ENCODE measurements around the gene ZNF865.

Gene ZNF865

DNA sequence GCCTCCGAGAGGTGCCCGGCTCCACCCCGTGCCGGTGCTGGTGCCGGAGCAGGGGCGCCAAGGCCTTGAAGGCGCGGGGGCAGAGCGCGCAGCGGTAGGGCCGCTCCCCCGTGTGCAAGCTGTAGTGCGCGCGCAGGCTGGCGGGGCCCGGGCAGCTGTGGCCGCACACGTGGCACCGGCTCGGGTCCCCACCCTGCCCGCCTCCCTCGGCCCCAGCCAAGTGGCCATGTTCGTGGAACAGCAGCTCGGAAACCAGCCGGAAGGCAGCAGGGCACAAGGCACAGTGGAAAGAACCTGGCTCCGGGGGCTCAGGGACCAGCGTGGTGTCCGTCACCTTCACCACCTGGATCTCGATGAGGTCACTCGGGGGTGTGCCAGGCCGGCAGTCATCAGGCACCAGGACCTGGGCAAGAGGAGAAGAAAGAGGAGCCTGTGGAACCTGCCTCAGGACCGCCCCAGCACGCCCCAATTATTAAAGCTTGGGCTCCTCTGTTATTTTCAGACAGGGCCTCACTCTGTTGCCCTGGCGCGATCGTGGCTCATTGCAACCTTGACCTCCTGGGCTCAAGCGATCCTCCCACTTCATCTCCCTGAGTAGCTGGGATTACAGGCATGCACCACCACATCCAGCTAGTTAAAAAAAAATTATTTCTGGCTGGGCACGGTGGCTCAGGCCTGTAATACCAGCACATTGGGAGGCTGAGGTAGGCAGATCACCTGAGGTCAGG, 17.0 kb downstream of the ZNF865 start:
- H2AFZ ChIP-seq (ENCODE audit: low read length), result no peak overlapping the region
- H3K4me1 ChIP-seq (ENCODE audit: low read length), result no peaks in the 10 kb centered on the region
- peaks cover 8% of the 10 kb centered on the region; the same call in 1 of the 2 replicates for H3K27me3 ChIP-seq (replicated peaks; ENCODE audit: insufficient read depth, low read length)
- H4K20me1 ChIP-seq (ENCODE audit: insufficient read depth, low read length), result no peaks in the 10 kb centered on the region
- no peak overlapping the region for H3K4me2 ChIP-seq (ENCODE audit: low read depth, low read length)
- H3K9ac ChIP-seq (ENCODE audit: low read length), result no peak overlapping the region
- no peaks in the 10 kb centered on the region for H3K9me2 ChIP-seq (replicated peaks; ENCODE audit: insufficient read depth, low read length)
- no peak overlapping the region for H3K27ac ChIP-seq (ENCODE audit: low read length)
- H3F3A ChIP-seq (ENCODE audit: insufficient read depth, low read length), result 0 out of 2 replicates have a peak, but pooled peaks cover 9% of the 10 kb centered on the region
- no peaks in the 10 kb centered on the region for H3K9me3 ChIP-seq (replicated peaks; ENCODE audit: insufficient read depth, low read length)
- TF ChIP-seq, protein P1, sequence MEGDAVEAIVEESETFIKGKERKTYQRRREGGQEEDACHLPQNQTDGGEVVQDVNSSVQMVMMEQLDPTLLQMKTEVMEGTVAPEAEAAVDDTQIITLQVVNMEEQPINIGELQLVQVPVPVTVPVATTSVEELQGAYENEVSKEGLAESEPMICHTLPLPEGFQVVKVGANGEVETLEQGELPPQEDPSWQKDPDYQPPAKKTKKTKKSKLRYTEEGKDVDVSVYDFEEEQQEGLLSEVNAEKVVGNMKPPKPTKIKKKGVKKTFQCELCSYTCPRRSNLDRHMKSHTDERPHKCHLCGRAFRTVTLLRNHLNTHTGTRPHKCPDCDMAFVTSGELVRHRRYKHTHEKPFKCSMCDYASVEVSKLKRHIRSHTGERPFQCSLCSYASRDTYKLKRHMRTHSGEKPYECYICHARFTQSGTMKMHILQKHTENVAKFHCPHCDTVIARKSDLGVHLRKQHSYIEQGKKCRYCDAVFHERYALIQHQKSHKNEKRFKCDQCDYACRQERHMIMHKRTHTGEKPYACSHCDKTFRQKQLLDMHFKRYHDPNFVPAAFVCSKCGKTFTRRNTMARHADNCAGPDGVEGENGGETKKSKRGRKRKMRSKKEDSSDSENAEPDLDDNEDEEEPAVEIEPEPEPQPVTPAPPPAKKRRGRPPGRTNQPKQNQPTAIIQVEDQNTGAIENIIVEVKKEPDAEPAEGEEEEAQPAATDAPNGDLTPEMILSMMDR (IDR thresholded peaks at IDR 0.05; ENCODE audit: low read length), result no peak
- no peak for TF ChIP-seq EZH2phosphoT487 (IDR thresholded peaks at IDR 0.05; ENCODE audit: low read length)
- TF ChIP-seq EZH2 (optimal IDR thresholded peaks at IDR 0.05; ENCODE audit: low read depth, low read length), result no peak
- H3K4me3 ChIP-seq (ENCODE audit: low read length), result no peak overlapping the region
- DNase-seq, result no peak
- H3K79me2 ChIP-seq (ENCODE audit: low read length), result no peaks in the 10 kb centered on the region; the same call in 1 of the 2 replicates
- no peaks in the 10 kb centered on the region for H3K36me3 ChIP-seq (replicated peaks; ENCODE audit: insufficient read depth, low read length)

DNA sequence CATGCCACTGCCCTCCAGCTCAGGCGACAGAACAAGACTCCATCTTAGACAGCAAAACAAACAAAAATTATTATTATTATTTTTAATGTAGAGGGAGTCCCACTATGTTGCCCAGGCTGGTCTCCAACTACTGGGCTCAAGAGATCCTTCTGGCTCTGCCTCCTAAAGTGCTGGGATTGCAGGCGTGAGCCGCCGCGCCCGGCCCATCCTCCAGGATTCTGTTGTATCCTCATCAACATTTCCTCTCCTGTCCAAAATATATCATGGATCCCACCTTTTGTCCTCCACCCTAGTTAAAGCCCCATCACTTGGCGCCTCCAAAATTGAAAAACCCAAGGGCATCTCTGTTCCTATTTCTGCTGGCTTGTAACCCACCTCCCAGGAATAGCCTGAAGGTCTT, 17.7 kb downstream of the ZNF865 start:
- no peak overlapping the region for H3K4me3 ChIP-seq (ENCODE audit: low read length)
- no peak overlapping the region for H3K27ac ChIP-seq (ENCODE audit: low read length)
- no peak overlapping the region for H2AFZ ChIP-seq (ENCODE audit: low read length)
- no peaks in the 10 kb centered on the region for H3K36me3 ChIP-seq (replicated peaks; ENCODE audit: insufficient read depth, low read length)
- H3K27me3 ChIP-seq (replicated peaks; ENCODE audit: insufficient read depth, low read length), result peaks cover 8% of the 10 kb centered on the region; the same call in 1 of the 2 replicates
- H4K20me1 ChIP-seq (ENCODE audit: insufficient read depth, low read length), result no peaks in the 10 kb centered on the region
- no peak for TF ChIP-seq EZH2 (optimal IDR thresholded peaks at IDR 0.05; ENCODE audit: low read depth, low read length)
- TF ChIP-seq, protein P1 (IDR thresholded peaks at IDR 0.05; ENCODE audit: low read length), result no peak
- no peak for TF ChIP-seq EZH2phosphoT487 (IDR thresholded peaks at IDR 0.05; ENCODE audit: low read length)
- no peaks in the 10 kb centered on the region for H3K9me2 ChIP-seq (replicated peaks; ENCODE audit: insufficient read depth, low read length)
- no peaks in the 10 kb centered on the region for H3K9me3 ChIP-seq (replicated peaks; ENCODE audit: insufficient read depth, low read length)
- no peak overlapping the region for H3K4me2 ChIP-seq (ENCODE audit: low read depth, low read length)
- no peak for DNase-seq
- no peaks in the 10 kb centered on the region; the same call in 1 of the 2 replicates for H3K79me2 ChIP-seq (ENCODE audit: low read length)
- no peak overlapping the region for H3K9ac ChIP-seq (ENCODE audit: low read length)
- 0 out of 2 replicates have a peak, but pooled peaks cover 9% of the 10 kb centered on the region for H3F3A ChIP-seq (ENCODE audit: insufficient read depth, low read length)
- H3K4me1 ChIP-seq (ENCODE audit: low read length), result no peaks in the 10 kb centered on the region

- Histone ChIP-seq H3K27me3 (replicated peaks; ENCODE audit: insufficient read depth, low read length) (peaks cover 10% of the 10 kb centered on the region; the same call in 1 of the 2 replicates), H3K9me3 (replicated peaks; ENCODE audit: insufficient read depth, low read length) (no peaks in the 10 kb centered on the region), H2AFZ (ENCODE audit: low read length) (no peak overlapping the region), H4K20me1 (ENCODE audit: insufficient read depth, low read length) (no peaks in the 10 kb centered on the region), H3K4me2 (ENCODE audit: low read depth, low read length) (no peak overlapping the region), H3K4me1 (ENCODE audit: low read length) (no peaks in the 10 kb centered on the region), H3K27ac (ENCODE audit: low read length) (no peak overlapping the region), H3K9me2 (replicated peaks; ENCODE audit: insufficient read depth, low read length) (no peaks in the 10 kb centered on the region), H3K9ac (ENCODE audit: low read length) (no peak overlapping the region), H3K79me2 (ENCODE audit: low read length) (no peaks in the 10 kb centered on the region; the same call in 1 of the 2 replicates), H3F3A (ENCODE audit: insufficient read depth, low read length) (0 out of 2 replicates have a peak, but pooled peaks cover 9% of the 10 kb centered on the region), H3K4me3 (ENCODE audit: low read length) (no peak overlapping the region; the same call in 1 of the 2 replicates), H3K36me3 (replicated peaks; ENCODE audit: insufficient read depth, low read length) (no peaks in the 10 kb centered on the region)
- DNase-seq, result no peak
- TF ChIP-seq, protein P1 (IDR thresholded peaks at IDR 0.05; ENCODE audit: low read length), result no peak
- TF ChIP-seq EZH2phosphoT487 (IDR thresholded peaks at IDR 0.05; ENCODE audit: low read length) (no peak), EZH2 (optimal IDR thresholded peaks at IDR 0.05; ENCODE audit: low read depth, low read length) (no peak)
These were observed 18.1 kb downstream of the ZNF865 start for GRCh38 chr19:55623561-55623960.
